ENCODE results near the gene PCLO. TPM values are rescaled to one million over a fixed set of nuclear protein-coding genes. Genes with fewer than 3 reads are reported as not detected.
"Not testable (repeated sequence)": the region's sequence is repeated elsewhere in the genome, so short reads cannot be mapped to it uniquely, and the experiment has no call there.

PCLO gene
- total RNA-seq, 4 donors from 2014 or later = 6.6 to 70.7 (median 33.9) TPM

DNA sequence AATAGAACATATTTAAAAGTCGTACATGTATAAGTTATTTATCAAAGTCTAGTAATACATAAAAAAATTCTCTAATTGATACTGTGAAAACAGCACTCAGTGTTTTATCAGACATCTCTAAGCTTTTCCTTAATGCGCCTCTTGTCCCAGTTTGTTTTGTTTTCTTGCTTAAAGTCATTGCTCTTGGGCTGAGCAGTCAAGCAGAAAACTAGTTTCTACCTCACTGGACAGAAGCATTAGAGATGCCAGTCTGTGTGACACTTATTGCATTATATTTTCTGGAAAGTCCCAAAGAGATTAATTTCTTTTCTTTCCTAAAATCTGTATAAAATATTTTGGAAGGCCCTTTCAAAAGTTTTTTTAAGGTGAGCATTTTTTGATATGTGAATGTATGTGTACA lies 236.2 kb downstream of the PCLO start:
- DNase-seq = no peak
- H3K36me3 ChIP-seq = no peaks in the 10 kb centered on the region
- no peaks in the 10 kb centered on the region for H3K9me3 ChIP-seq
- no peaks in the 10 kb centered on the region for H3K27me3 ChIP-seq
- no peak for TF ChIP-seq POLR2A (IDR thresholded peaks at IDR 0.05)
- TF ChIP-seq CTCF (IDR thresholded peaks at IDR 0.05) = no peak
- H3K4me3 ChIP-seq = no peak overlapping the region
- H3K4me1 ChIP-seq = no peaks in the 10 kb centered on the region
- no peak overlapping the region for H3K27ac ChIP-seq

DNA sequence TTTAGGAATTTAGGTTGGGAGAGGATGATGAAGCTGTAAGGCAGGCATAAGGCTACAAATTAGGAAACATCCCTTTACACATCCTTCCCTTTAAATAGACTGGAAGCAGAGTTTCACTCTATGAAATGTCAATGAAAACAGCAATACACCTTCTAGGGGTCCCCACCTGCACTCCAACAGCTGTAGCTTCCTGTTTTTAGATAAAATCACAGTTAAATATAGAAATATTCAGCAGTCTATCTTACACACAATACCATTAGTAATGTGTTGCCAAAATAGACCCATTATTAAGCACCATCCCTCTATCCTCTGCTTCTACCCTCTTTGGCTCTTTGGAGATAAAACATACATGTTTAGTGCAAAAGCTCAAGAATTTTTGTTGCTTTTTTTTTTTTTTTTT lies 237.4 kb downstream of the PCLO start:
- no peak for DNase-seq

DNA sequence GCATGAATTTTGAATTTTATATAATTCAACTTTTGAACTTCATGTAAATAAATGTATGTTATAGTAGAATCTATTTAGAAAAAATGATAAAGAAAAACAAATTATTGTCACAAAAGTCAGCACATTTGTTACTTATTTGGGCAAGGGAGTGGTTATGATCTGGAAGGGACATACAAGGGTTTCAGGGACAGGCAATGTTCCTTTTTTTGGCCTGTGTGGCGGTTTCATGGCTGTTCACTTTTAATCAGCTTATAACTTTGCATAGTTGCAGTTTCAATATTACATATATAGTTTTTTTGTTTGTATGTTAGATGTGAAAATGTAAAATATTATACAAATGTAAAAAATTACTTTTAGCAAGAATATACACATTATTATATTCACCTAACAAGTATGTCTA lies 256.2 kb downstream of the PCLO start:
- H3K27ac ChIP-seq = no peak overlapping the region
- no peaks in the 10 kb centered on the region for H3K36me3 ChIP-seq
- no peaks in the 10 kb centered on the region for H3K4me1 ChIP-seq
- TF ChIP-seq POLR2A (IDR thresholded peaks at IDR 0.05) = no peak
- no peak for DNase-seq
- H3K9me3 ChIP-seq = no peaks in the 10 kb centered on the region
- no peaks in the 10 kb centered on the region for H3K27me3 ChIP-seq
- H3K4me3 ChIP-seq = no peak overlapping the region

More for the DNA sequence above, 237.4 kb downstream of the PCLO start:
- Histone ChIP-seq H3K27me3 (no peaks in the 10 kb centered on the region), H3K4me1 (no peaks in the 10 kb centered on the region), H3K27ac (no peak overlapping the region), H3K4me3 (no peak overlapping the region), H3K9me3 (no peaks in the 10 kb centered on the region), H3K36me3 (no peaks in the 10 kb centered on the region)
- TF ChIP-seq POLR2A (IDR thresholded peaks at IDR 0.05) (no peak), CTCF (IDR thresholded peaks at IDR 0.05) (no peak)

GRCh38 chr7:82904871-82905270 lies 257.8 kb downstream of the PCLO start:
- no peak for TF ChIP-seq POLR2A (IDR thresholded peaks at IDR 0.05)
- no peak for TF ChIP-seq CTCF (IDR thresholded peaks at IDR 0.05)
- Histone ChIP-seq H3K4me3 (no peak overlapping the region), H3K27me3 (no peaks in the 10 kb centered on the region), H3K36me3 (no peaks in the 10 kb centered on the region), H3K9me3 (no peaks in the 10 kb centered on the region), H3K27ac (no peak overlapping the region), H3K4me1 (no peaks in the 10 kb centered on the region)
- DNase-seq = no peak

DNA sequence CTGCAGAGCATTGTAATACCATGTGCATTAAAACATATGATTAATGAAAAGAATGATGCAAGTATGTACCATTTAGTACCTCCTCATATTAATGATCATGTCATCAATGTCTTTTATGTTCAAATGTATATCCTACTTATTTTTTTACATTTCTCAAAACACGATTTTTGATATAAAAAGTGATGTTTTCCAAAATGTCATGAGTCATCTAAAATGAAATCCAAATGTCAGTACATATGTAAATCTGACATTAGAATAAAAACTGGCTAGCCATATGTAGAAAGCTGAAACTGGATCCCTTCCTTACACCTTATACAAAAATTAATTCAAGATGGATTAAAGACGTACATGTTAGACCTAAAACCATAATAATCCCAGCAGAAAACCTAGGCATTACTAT lies 261.6 kb downstream of the PCLO start:
- not testable (repeated sequence) for DNase-seq, H3K27me3 ChIP-seq, H3K36me3 ChIP-seq, H3K9me3 ChIP-seq, H3K4me1 ChIP-seq, H3K4me3 ChIP-seq, H3K27ac ChIP-seq

GRCh38 chr7:82897500-82897899 lies 265.2 kb downstream of the PCLO start:
- H3K36me3 ChIP-seq = no peaks in the 10 kb centered on the region
- DNase-seq = no peak
- no peak overlapping the region for H3K27ac ChIP-seq
- no peaks in the 10 kb centered on the region for H3K4me1 ChIP-seq
- H3K9me3 ChIP-seq = no peaks in the 10 kb centered on the region
- H3K27me3 ChIP-seq = no peaks in the 10 kb centered on the region
- TF ChIP-seq CTCF (IDR thresholded peaks at IDR 0.05) (no peak), POLR2A (IDR thresholded peaks at IDR 0.05) (no peak)
- no peak overlapping the region for H3K4me3 ChIP-seq

GRCh38 chr7:82894341-82894740 lies 268.3 kb downstream of the PCLO start:
- not testable (repeated sequence) for H3K36me3 ChIP-seq, H3K4me1 ChIP-seq, H3K27ac ChIP-seq, H3K9me3 ChIP-seq, DNase-seq, H3K4me3 ChIP-seq, H3K27me3 ChIP-seq
